ENCODE results near the gene SQSTM1.

SQSTM1 gene

GRCh38 chr5:179805070-179805528 is 15.6 kb upstream of the SQSTM1 start:
- Histone ChIP-seq H3K27me3 (ENCODE audit: insufficient read depth, low read length) (no peaks in the 10 kb centered on the region), H3K4me1 (ENCODE audit: insufficient read depth, low read length) (peaks cover 27% of the 10 kb centered on the region), H2AFZ (ENCODE audit: low read depth, low read length) (no peak overlapping the region), H3K9me3 (ENCODE audit: low read length) (no peaks in the 10 kb centered on the region), H3K36me3 (ENCODE audit: insufficient read depth, low read length) (peaks cover 10% of the 10 kb centered on the region), H3K4me3 (ENCODE audit: low read length) (peak overlapping the region; percentile 78)

GRCh38 chr5:179805529-179806249 is 15.0 kb upstream of the SQSTM1 start:
- peaks cover 6% of the 10 kb centered on the region for H3K36me3 ChIP-seq (ENCODE audit: insufficient read depth, low read length)
- no peaks in the 10 kb centered on the region for H3K9me3 ChIP-seq (ENCODE audit: low read length)
- no peak overlapping the region for H2AFZ ChIP-seq (ENCODE audit: low read depth, low read length)
- H3K4me3 ChIP-seq (ENCODE audit: low read length), result peak overlapping the region; percentile 78
- no peaks in the 10 kb centered on the region for H3K27me3 ChIP-seq (ENCODE audit: insufficient read depth, low read length)
- H3K4me1 ChIP-seq (ENCODE audit: insufficient read depth, low read length), result peaks cover 27% of the 10 kb centered on the region

DNA sequence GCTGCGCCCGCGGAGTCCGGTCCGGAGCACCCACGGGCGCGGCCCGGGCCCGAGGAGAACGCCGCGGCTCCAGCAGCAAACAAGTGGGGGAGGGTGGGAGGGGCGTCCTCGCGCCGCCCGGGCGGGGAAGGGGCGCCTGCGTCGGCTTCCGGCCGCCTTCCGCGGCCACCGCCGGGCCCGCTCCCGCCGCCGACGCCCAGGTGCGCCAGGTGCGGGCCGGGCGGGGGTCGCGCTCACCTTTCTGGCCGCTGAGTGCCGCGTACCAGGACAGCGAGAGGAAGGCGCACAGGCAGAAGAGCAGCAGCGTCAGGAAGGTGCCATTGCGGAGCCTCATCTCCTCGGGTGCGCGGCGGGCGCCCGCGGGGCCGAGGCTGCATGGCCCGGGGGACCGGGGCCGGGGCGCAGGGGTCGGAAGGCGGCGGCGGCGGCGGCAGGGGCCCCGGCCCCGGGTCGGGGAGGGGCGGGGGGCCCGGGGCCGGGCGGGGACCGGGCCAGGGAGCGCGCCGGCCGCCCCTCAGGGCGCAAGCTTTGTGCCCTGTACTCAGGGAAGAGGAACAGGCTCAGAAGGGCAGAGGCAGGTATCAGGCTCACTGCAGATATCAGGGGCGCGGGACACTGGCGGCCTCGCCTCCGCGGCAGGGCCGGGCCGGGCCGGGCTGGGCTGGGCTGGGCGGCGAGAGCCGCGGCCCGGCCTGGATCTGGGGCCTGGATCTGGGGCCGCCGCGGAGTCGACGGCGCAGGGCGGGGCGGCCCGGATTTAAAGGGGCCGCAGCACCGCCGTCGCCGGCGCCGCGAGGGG is 14.3 kb upstream of the SQSTM1 start, which contains the start of gene MGAT4B:
Gene MGAT4B, minus strand, starts transcription at position 617 of the 799 bp plus-strand sequence. Its CDS starts 283 bp downstream, at position 334.
- H2AFZ ChIP-seq (ENCODE audit: low read depth, low read length), result peak within 1 kb of the TSS; percentile 80
- H3K9me3 ChIP-seq (ENCODE audit: low read length), result no peaks in the 10 kb centered on the region
- peak within 1 kb of the TSS; percentile 78 for H3K4me3 ChIP-seq (ENCODE audit: low read length)
- H3K36me3 ChIP-seq (ENCODE audit: insufficient read depth, low read length), result peaks cover 2% of the 10 kb centered on the region
- no peaks in the 10 kb centered on the region for H3K27me3 ChIP-seq (ENCODE audit: insufficient read depth, low read length)
- H3K4me1 ChIP-seq (ENCODE audit: insufficient read depth, low read length), result peaks cover 27% of the 10 kb centered on the region

GRCh38 chr5:179812135-179812825 is 8.4 kb upstream of the SQSTM1 start:
- peaks cover 5% of the 10 kb centered on the region for H3K9me3 ChIP-seq (ENCODE audit: low read length)
- H3K4me1 ChIP-seq (ENCODE audit: insufficient read depth, low read length), result no peaks in the 10 kb centered on the region
- peaks cover 29% of the 10 kb centered on the region for H3K36me3 ChIP-seq (ENCODE audit: insufficient read depth, low read length)
- H3K4me3 ChIP-seq (ENCODE audit: low read length), result no peak overlapping the region
- H3K27me3 ChIP-seq (ENCODE audit: insufficient read depth, low read length), result no peaks in the 10 kb centered on the region
- H2AFZ ChIP-seq (ENCODE audit: low read depth, low read length), result no peak overlapping the region

GRCh38 chr5:179812997-179813607 is 7.6 kb upstream of the SQSTM1 start:
- H2AFZ ChIP-seq (ENCODE audit: low read depth, low read length), result no peak overlapping the region
- H3K36me3 ChIP-seq (ENCODE audit: insufficient read depth, low read length), result peaks cover 29% of the 10 kb centered on the region
- H3K27me3 ChIP-seq (ENCODE audit: insufficient read depth, low read length), result no peaks in the 10 kb centered on the region
- H3K4me1 ChIP-seq (ENCODE audit: insufficient read depth, low read length), result no peaks in the 10 kb centered on the region
- H3K4me3 ChIP-seq (ENCODE audit: low read length), result no peak overlapping the region
- peaks cover 5% of the 10 kb centered on the region for H3K9me3 ChIP-seq (ENCODE audit: low read length)

DNA sequence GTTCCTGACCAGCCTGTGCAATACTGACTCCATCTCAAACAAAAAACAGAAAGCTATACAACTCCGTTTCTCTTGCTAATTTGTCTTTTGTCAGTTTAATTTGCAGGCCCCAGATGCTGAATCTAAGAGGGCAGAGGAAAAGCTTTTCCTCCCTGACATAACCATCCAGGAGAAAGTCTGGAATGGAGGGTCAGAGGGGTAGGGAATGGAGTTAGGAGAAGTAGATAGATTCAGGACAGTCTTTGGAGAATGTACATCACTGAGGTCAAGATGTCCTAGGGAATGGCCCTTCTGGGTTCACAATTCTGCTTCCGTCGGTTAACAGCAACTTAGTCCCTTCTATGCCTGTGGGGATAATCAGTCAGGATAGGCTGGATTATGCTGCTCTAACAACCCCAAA is 6.6 kb upstream of the SQSTM1 start:
- peaks cover 29% of the 10 kb centered on the region for H3K36me3 ChIP-seq (ENCODE audit: insufficient read depth, low read length)
- peaks cover 5% of the 10 kb centered on the region for H3K9me3 ChIP-seq (ENCODE audit: low read length)

DNA sequence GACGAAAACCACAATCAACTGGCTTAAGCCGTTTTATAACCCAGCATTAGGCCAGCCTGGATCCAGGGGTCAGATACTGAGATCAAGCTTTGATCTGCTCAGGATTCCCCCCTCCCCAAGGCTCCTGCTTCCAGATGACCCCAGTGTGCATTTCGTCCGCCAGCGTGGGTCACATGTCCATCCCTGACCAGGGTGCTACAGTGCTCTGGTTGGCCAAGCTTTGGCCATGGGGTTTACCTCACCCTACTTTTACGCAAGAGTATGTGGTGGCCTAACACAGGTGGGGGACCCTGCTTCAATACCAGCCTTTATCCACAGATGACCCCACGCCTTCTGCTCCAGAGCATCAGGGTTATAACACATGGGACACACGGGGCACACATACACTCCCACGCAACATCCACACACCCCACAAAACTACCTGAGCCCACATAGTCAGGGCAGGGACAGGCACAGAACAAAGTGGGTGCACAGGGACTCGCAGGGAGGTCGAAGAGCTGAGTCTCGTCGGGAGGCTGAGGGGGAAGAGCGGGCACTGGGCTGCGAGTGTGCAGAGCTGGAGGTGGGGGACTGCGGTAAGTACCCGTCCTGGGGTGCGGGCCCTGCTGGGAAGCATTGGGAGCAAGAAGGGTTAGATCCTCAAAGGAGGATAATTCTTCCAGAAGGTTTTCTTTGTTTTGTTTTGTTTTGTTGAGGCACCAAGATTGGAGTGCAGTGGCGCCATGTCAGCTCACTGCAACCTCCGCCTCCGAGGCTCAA is 5.0 kb upstream of the SQSTM1 start:
- no peaks in the 10 kb centered on the region for H3K27me3 ChIP-seq (ENCODE audit: insufficient read depth, low read length)
- no peak overlapping the region for H2AFZ ChIP-seq (ENCODE audit: low read depth, low read length)
- peaks cover 5% of the 10 kb centered on the region for H3K9me3 ChIP-seq (ENCODE audit: low read length)
- H3K36me3 ChIP-seq (ENCODE audit: insufficient read depth, low read length), result peaks cover 29% of the 10 kb centered on the region
- H3K4me3 ChIP-seq (ENCODE audit: low read length), result no peak overlapping the region
- H3K4me1 ChIP-seq (ENCODE audit: insufficient read depth, low read length), result peaks cover 20% of the 10 kb centered on the region

More for the DNA sequence above, 6.6 kb upstream of the SQSTM1 start:
- Histone ChIP-seq H3K27me3 (ENCODE audit: insufficient read depth, low read length) (no peaks in the 10 kb centered on the region), H2AFZ (ENCODE audit: low read depth, low read length) (no peak overlapping the region), H3K4me1 (ENCODE audit: insufficient read depth, low read length) (peaks cover 7% of the 10 kb centered on the region), H3K4me3 (ENCODE audit: low read length) (no peak overlapping the region)

DNA sequence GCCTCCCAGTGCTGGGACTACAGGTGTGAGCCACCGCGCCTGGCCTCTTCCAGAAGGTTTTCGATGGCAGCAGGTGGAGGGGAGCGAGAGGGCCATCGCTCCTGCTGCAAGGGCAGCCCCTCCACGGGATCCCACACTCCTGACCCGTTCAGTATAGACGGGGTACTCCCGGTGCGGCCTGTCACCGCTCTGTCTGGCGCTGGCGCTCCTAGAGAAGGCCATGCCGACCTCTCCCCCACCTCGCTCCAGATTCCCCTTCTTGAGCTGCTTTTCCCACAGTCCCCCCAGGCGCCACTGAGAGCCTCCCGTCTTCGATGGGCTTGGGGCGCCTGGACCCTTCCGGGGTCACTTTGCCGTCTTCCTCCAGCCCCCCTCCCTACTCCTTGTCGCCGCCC is 4.3 kb upstream of the SQSTM1 start:
- Histone ChIP-seq H2AFZ (ENCODE audit: low read depth, low read length) (no peak overlapping the region), H3K27me3 (ENCODE audit: insufficient read depth, low read length) (no peaks in the 10 kb centered on the region), H3K4me1 (ENCODE audit: insufficient read depth, low read length) (peaks cover 20% of the 10 kb centered on the region), H3K36me3 (ENCODE audit: insufficient read depth, low read length) (peaks cover 29% of the 10 kb centered on the region), H3K9me3 (ENCODE audit: low read length) (peaks cover 5% of the 10 kb centered on the region), H3K4me3 (ENCODE audit: low read length) (no peak overlapping the region)

GRCh38 chr5:179816796-179817469 is 3.8 kb upstream of the SQSTM1 start:
- Histone ChIP-seq H3K27me3 (ENCODE audit: insufficient read depth, low read length) (no peaks in the 10 kb centered on the region), H3K36me3 (ENCODE audit: insufficient read depth, low read length) (peaks cover 29% of the 10 kb centered on the region), H3K4me1 (ENCODE audit: insufficient read depth, low read length) (peaks cover 23% of the 10 kb centered on the region), H2AFZ (ENCODE audit: low read depth, low read length) (no peak overlapping the region), H3K9me3 (ENCODE audit: low read length) (peaks cover 5% of the 10 kb centered on the region), H3K4me3 (ENCODE audit: low read length) (no peak overlapping the region)

GRCh38 chr5:179817470-179817840 is 3.2 kb upstream of the SQSTM1 start:
- H3K4me3 ChIP-seq (ENCODE audit: low read length), result no peak overlapping the region
- peaks cover 23% of the 10 kb centered on the region for H3K36me3 ChIP-seq (ENCODE audit: insufficient read depth, low read length)

DNA sequence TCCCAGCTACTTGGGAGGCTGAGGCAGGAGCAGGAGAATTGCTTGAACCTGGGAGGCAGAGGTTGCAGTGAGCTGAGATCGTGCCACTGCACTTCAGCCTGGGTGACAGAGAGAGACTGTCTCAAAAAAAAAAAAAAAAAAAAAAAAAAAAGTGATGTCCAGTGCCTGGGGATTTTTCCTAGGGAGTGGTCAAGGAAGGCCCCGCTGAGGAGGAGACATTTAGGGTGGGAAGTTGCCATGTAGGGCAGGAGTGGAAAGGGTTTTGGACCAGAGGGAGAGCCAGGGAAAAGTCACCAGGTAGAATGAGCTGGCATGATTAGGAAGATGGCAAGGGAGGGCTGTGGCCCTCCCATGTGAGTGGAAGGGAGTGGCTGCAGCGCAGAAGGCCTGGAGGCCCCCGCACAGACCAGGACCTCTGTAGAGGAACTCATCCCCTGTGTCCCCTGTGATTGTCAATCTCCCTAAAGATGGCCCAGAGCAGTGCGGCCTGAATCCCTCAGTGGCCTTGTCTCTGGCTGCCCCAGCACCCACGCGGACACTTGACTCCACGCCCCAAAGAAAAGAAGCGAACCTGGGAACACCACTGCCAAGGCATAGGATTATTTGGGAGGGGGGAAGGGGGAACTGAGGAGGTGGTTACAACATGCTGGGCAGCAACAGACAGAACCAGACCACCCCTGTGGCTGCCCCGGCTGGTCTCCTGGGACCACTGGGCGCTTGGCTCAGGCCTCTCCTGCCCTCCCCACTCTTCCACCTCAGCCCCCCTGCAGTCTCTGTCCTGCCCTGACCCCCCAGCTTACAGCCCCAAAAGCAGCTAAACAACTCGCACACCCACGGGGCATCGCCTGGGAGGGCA is 2.6 kb upstream of the SQSTM1 start:
- peaks cover 34% of the 10 kb centered on the region for H3K4me1 ChIP-seq (ENCODE audit: insufficient read depth, low read length)
- H2AFZ ChIP-seq (ENCODE audit: low read depth, low read length), result peak overlapping the region; percentile 12
- H3K4me3 ChIP-seq (ENCODE audit: low read length), result peak overlapping the region; percentile 41
- peaks cover 23% of the 10 kb centered on the region for H3K36me3 ChIP-seq (ENCODE audit: insufficient read depth, low read length)
- peaks cover 5% of the 10 kb centered on the region for H3K9me3 ChIP-seq (ENCODE audit: low read length)
- H3K27me3 ChIP-seq (ENCODE audit: insufficient read depth, low read length), result no peaks in the 10 kb centered on the region

More at GRCh38 chr5:179817470-179817840, 3.2 kb upstream of the SQSTM1 start:
- Histone ChIP-seq H2AFZ (ENCODE audit: low read depth, low read length) (no peak overlapping the region), H3K9me3 (ENCODE audit: low read length) (peaks cover 5% of the 10 kb centered on the region), H3K27me3 (ENCODE audit: insufficient read depth, low read length) (no peaks in the 10 kb centered on the region), H3K4me1 (ENCODE audit: insufficient read depth, low read length) (peaks cover 28% of the 10 kb centered on the region)
